GM21528 (cell line): ENCODE results near the gene LAIR2.
"Not testable (repeated sequence)": the region's sequence is repeated elsewhere in the genome, so short reads cannot be mapped to it uniquely, and the experiment has no call there.

Experiments
- ATAC-seq: cut with Tn5 transposase; IDR thresholded peaks from one replicate; pipeline ENCODE4 v1.9.1; 2021; ENCODE audit warnings: mild to moderate bottlenecking, moderate library complexity; ENCODE audit not compliant: unreplicated experiment, low FRiP score

Gene LAIR2

GRCh38 chr19:54464044-54464629 lies 38.5 kb upstream of the LAIR2 start:
- ATAC-seq = peak; percentile 50

GRCh38 chr19:54464630-54465425 lies 37.8 kb upstream of the LAIR2 start:
- peak; percentile 27 for ATAC-seq

GRCh38 chr19:54465426-54466109 lies 37.1 kb upstream of the LAIR2 start:
- no peak for ATAC-seq

- not testable (repeated sequence) for ATAC-seq
Measured at GRCh38 chr19:54466110-54466480, 36.5 kb upstream of the LAIR2 start.

- ATAC-seq = no peak
Measured at GRCh38 chr19:54469496-54469934, 33.1 kb upstream of the LAIR2 start.

- ATAC-seq = no peak
Measured at GRCh38 chr19:54470276-54470887, 32.2 kb upstream of the LAIR2 start.

- no peak for ATAC-seq
Measured at GRCh38 chr19:54470991-54471782, 31.4 kb upstream of the LAIR2 start.

- ATAC-seq = no peak
Measured at GRCh38 chr19:54473071-54473891, 29.4 kb upstream of the LAIR2 start, which contains the start of gene CDC42EP5. TSS of gene CDC42EP5 (minus strand) at chr19:54473296. CDS start at chr19:54465547, 7,749 bp downstream.

GRCh38 chr19:54473892-54474372 lies 28.7 kb upstream of the LAIR2 start:
- no peak for ATAC-seq

- no peak for ATAC-seq
Measured at GRCh38 chr19:54475706-54476105, 26.9 kb upstream of the LAIR2 start.

GRCh38 chr19:54477650-54478049 lies 25.0 kb upstream of the LAIR2 start:
- no peak for ATAC-seq

GRCh38 chr19:54478677-54479266 lies 23.9 kb upstream of the LAIR2 start:
- ATAC-seq = no peak

GRCh38 chr19:54480051-54480450 lies 22.6 kb upstream of the LAIR2 start:
- ATAC-seq = no peak

GRCh38 chr19:54481326-54481930 lies 21.2 kb upstream of the LAIR2 start:
- ATAC-seq = no peak

- ATAC-seq = no peak
Measured at GRCh38 chr19:54482889-54483288, 19.7 kb upstream of the LAIR2 start.

GRCh38 chr19:54484451-54484850 lies 18.2 kb upstream of the LAIR2 start:
- no peak for ATAC-seq

- no peak for ATAC-seq
Measured at GRCh38 chr19:54485851-54486250, 16.8 kb upstream of the LAIR2 start.

GRCh38 chr19:54489341-54489740 lies 13.3 kb upstream of the LAIR2 start:
- no peak for ATAC-seq
